Breast epithelium (tissue), 4 donors: ENCODE data around the gene TNC. TPM values are rescaled to one million over a fixed set of nuclear protein-coding genes. Genes with fewer than 3 reads are reported as not detected.

Experiments used
- DNase-seq, 2 donors: peaks; one replicate each; pipeline ENCODE4 v3.0.0-alpha.2; 2019; ENCODE audit warnings: low spot score in 2 of 2
- H3K27ac ChIP-seq, 2 donors: fragments of 200-600 bp; sonication (generic) in 1 of 2; one replicate each; pipeline ENCODE4 v1.5.1; 2016 to 2019; ENCODE audit warnings: mild to moderate bottlenecking in 1 of 2
- H3K27me3 ChIP-seq, 2 donors: fragments of 200-600 bp; sonication (generic) in 1 of 2; one replicate each; pipeline versions ENCODE4 v1.5.1 to v1.6.0; 2017 to 2019; ENCODE audit warnings: control low read depth in 1 of 2, mild to moderate bottlenecking in 1 of 2
- H3K36me3 ChIP-seq: fragments of 200-600 bp; one replicate; pipeline ENCODE4 v1.5.1; 2019
- H3K4me1 ChIP-seq, 2 donors: fragments of 200-600 bp; sonication (generic); one replicate each; pipeline ENCODE4 v1.5.1; 2016 to 2019; ENCODE audit warnings: control low read depth in 1 of 2
- H3K4me3 ChIP-seq, 3 donors: fragments of 200-600 bp; sonication (generic); 1 replicate in 2 of 3; 2 replicates in 1 of 3; pipeline ENCODE4 v1.5.1; 2016 to 2019; ENCODE audit warnings: mild to moderate bottlenecking in 3 of 3, moderate library complexity in 2 of 3
- H3K9me3 ChIP-seq, 2 donors: fragments of 200-600 bp; sonication (generic) in 1 of 2; one replicate each; pipeline ENCODE4 v1.5.1; 2016 to 2019; ENCODE audit warnings: control low read depth in 1 of 2
- CTCF ChIP-seq, 3 donors: fragments of 450-650 bp; IDR thresholded peaks; one replicate each; pipeline ENCODE4 v1.5.1; 2016 to 2017; ENCODE audit warnings: antibody characterized with exemption in 3 of 3, mild to moderate bottlenecking in 3 of 3, moderate library complexity in 3 of 3
- POLR2A ChIP-seq: fragments of 450-650 bp; IDR thresholded peaks from one replicate; pipeline ENCODE4 v1.6.1; 2016; ENCODE audit warnings: antibody characterized with exemption, mild to moderate bottlenecking, moderate library complexity
- POLR2AphosphoS5 ChIP-seq, 3 donors: sonication (generic); formaldehyde crosslinking; IDR thresholded peaks; one replicate each; pipeline ENCODE4 v1.6.1; 2017; ENCODE audit warnings: antibody characterized with exemption in 3 of 3
- intact Hi-C: fragments of 100-400 bp; cut with DNase I; formaldehyde crosslinking; loops from one replicate; pipeline ENCODE4 v1.15.1; 2023; ENCODE audit warnings: low total_unique reads
- total RNA-seq, 3 donors: library from RNA; depleted of rRNA; stranded (reverse); fragments of >200 nt; gene quantifications; one replicate each; pipeline ENCODE4 v1.1.0, GENCODE V29; 2016

TNC gene
- total RNA-seq, 3 donors from 2014 or later = 2.4 to 58.0 (median 44.6) TPM

- Histone ChIP-seq H3K4me3 (no peak overlapping the region), H3K9me3 (no peaks in the 10 kb centered on the region), H3K36me3 (no peaks in the 10 kb centered on the region), H3K27ac (no peak overlapping the region), H3K27me3 (no peaks in the 10 kb centered on the region), H3K4me1 (no peaks in the 10 kb centered on the region)
- DNase-seq = no peak
- intact Hi-C loops = no loop called here
- no peak for TF ChIP-seq CTCF (IDR thresholded peaks at IDR 0.05)
- no peak for TF ChIP-seq POLR2AphosphoS5 (IDR thresholded peaks at IDR 0.05)
- no peak for TF ChIP-seq POLR2A
These were observed 30.8 kb upstream of the TNC start for GRCh38 chr9:115148721-115149120.

GRCh38 chr9:115146581-115147021 lies 28.6 kb upstream of the TNC start:
- no peaks in the 10 kb centered on the region for H3K4me1 ChIP-seq
- H3K4me3 ChIP-seq = no peak overlapping the region
- no peak for DNase-seq
- peak in 1 of 3 donors; percentile 28 for TF ChIP-seq POLR2AphosphoS5 (IDR thresholded peaks at IDR 0.05)
- TF ChIP-seq CTCF (IDR thresholded peaks at IDR 0.05) = no peak
- no peak for TF ChIP-seq POLR2A
- no peaks in the 10 kb centered on the region for H3K36me3 ChIP-seq
- H3K27ac ChIP-seq = no peak overlapping the region
- no peaks in the 10 kb centered on the region for H3K9me3 ChIP-seq
- intact Hi-C loops = no loop called here
- H3K27me3 ChIP-seq = no peaks in the 10 kb centered on the region

- no peak overlapping the region for H3K4me3 ChIP-seq
- TF ChIP-seq POLR2AphosphoS5 (IDR thresholded peaks at IDR 0.05) = no peak
- no peak for TF ChIP-seq CTCF (IDR thresholded peaks at IDR 0.05)
- TF ChIP-seq POLR2A = no peak
- intact Hi-C loops = no loop called here
- H3K27ac ChIP-seq = no peak overlapping the region
- no peaks in the 10 kb centered on the region for H3K4me1 ChIP-seq
- H3K36me3 ChIP-seq = no peaks in the 10 kb centered on the region
- no peak for DNase-seq
- no peaks in the 10 kb centered on the region for H3K27me3 ChIP-seq
- no peaks in the 10 kb centered on the region for H3K9me3 ChIP-seq
These were observed 26.7 kb upstream of the TNC start for GRCh38 chr9:115144706-115145105.

GRCh38 chr9:115143689-115144088 lies 25.7 kb upstream of the TNC start:
- DNase-seq = no peak
- H3K27me3 ChIP-seq = no peaks in the 10 kb centered on the region
- H3K4me3 ChIP-seq = no peak overlapping the region
- TF ChIP-seq POLR2A (no peak), POLR2AphosphoS5 (IDR thresholded peaks at IDR 0.05) (no peak), CTCF (IDR thresholded peaks at IDR 0.05) (no peak)
- intact Hi-C loops = no loop called here
- no peaks in the 10 kb centered on the region for H3K9me3 ChIP-seq
- H3K27ac ChIP-seq = no peak overlapping the region
- H3K36me3 ChIP-seq = no peaks in the 10 kb centered on the region
- H3K4me1 ChIP-seq = no peaks in the 10 kb centered on the region

GRCh38 chr9:115142517-115143270 lies 24.7 kb upstream of the TNC start:
- no peak for DNase-seq
- no peaks in the 10 kb centered on the region for H3K27me3 ChIP-seq
- no peaks in the 10 kb centered on the region for H3K4me1 ChIP-seq
- no peak overlapping the region for H3K27ac ChIP-seq
- intact Hi-C loops = no loop called here
- no peak overlapping the region for H3K4me3 ChIP-seq
- no peaks in the 10 kb centered on the region for H3K36me3 ChIP-seq
- H3K9me3 ChIP-seq = no peaks in the 10 kb centered on the region
- TF ChIP-seq POLR2A = no peak
- TF ChIP-seq CTCF (IDR thresholded peaks at IDR 0.05) = no peak
- TF ChIP-seq POLR2AphosphoS5 (IDR thresholded peaks at IDR 0.05) = no peak
